ENCODE results near the gene ATP9B. TPM values are rescaled to one million over a fixed set of nuclear protein-coding genes. Genes with fewer than 3 reads are reported as not detected.
"Not testable (repeated sequence)": the region's sequence is repeated elsewhere in the genome, so short reads cannot be mapped to it uniquely, and the experiment has no call there.

ATP9B gene
- total RNA-seq, 1 donor, result 35.4 TPM

DNA sequence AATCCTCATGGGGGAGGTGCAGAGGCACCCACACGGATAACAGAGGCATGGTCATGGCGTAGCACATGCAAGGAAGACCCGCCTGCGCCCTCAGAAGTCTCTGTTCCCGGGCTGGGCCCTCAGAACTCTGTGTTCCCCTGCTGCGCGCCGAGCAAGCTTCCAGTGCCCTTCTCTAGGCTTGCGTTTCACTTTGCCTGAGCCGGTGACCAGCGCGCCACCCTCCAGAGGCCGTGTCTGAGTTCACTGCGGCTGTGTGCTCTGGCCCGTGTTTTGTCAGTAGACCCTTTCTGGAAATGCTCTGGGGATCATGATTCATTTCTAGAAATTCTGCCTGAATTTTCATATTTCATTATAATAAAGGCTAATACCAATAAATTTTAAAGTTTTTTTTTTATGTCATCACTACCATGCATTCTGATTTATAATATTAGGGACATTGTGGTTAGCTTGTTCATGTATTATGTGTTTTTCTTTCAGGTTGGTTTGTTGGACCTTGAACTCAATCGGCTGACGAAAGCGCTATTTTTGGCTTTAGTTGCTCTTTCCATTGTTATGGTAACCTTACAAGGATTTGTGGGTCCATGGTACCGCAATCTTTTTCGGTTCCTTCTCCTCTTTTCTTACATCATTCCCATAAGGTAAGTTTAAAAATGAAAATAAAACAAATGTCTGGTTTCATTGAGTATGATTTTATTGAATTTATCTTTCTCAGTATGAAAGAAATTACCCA lies 183.9 kb downstream of the ATP9B start:
- DNase-seq (ENCODE audit: low read depth), result no peak
- H3K4me3 ChIP-seq (ENCODE audit: low read depth, low read length), result no peak overlapping the region
- TF ChIP-seq CTCF (IDR thresholded peaks at IDR 0.05; ENCODE audit: insufficient read depth, low read depth, low read length), result no peak

DNA sequence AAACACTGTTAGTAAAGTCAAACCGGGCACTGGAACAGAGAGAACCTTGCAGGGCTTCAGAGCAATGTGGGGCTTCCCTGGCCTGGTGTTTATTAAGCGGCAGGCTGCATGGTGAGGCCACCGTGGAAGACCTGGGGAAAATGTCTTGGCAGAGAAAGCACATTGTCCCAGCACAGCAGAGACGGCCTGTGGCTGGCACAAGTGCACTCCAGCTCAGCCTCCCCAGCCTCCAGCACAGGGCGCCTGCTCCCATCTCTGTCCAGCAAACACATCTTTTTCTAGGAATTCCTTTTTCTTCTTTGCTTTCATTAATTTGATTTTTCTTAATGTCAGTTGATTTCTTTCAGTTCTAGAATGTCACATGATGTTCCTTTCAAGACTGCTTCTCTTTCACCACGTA lies 188.3 kb downstream of the ATP9B start:
- no peak overlapping the region for H3K4me3 ChIP-seq (ENCODE audit: low read depth, low read length)
- DNase-seq (ENCODE audit: low read depth), result no peak
- no peak for TF ChIP-seq CTCF (IDR thresholded peaks at IDR 0.05; ENCODE audit: insufficient read depth, low read depth, low read length)

GRCh38 chr18:79258447-79258846 lies 189.3 kb downstream of the ATP9B start:
- H3K4me3 ChIP-seq (ENCODE audit: low read depth, low read length), result no peak overlapping the region
- no peak for TF ChIP-seq CTCF (IDR thresholded peaks at IDR 0.05; ENCODE audit: insufficient read depth, low read depth, low read length)
- no peak for DNase-seq (ENCODE audit: low read depth)

- no peak overlapping the region for H3K4me3 ChIP-seq (ENCODE audit: low read depth, low read length)
- DNase-seq (ENCODE audit: low read depth), result no peak
- TF ChIP-seq CTCF (IDR thresholded peaks at IDR 0.05; ENCODE audit: insufficient read depth, low read depth, low read length), result no peak
Measured at GRCh38 chr18:79259218-79259617, 190.0 kb downstream of the ATP9B start.

GRCh38 chr18:79260023-79260422 lies 190.8 kb downstream of the ATP9B start:
- DNase-seq (ENCODE audit: low read depth), result no peak
- no peak overlapping the region for H3K4me3 ChIP-seq (ENCODE audit: low read depth, low read length)
- no peak for TF ChIP-seq CTCF (IDR thresholded peaks at IDR 0.05; ENCODE audit: insufficient read depth, low read depth, low read length)

GRCh38 chr18:79260510-79260909 lies 191.3 kb downstream of the ATP9B start:
- TF ChIP-seq CTCF (IDR thresholded peaks at IDR 0.05; ENCODE audit: insufficient read depth, low read depth, low read length), result no peak
- no peak for DNase-seq (ENCODE audit: low read depth)
- H3K4me3 ChIP-seq (ENCODE audit: low read depth, low read length), result no peak overlapping the region

- H3K4me3 ChIP-seq (ENCODE audit: low read depth, low read length); DNase-seq (ENCODE audit: low read depth): not testable (repeated sequence)
Measured at GRCh38 chr18:79265068-79265467, 195.9 kb downstream of the ATP9B start.

- not testable (repeated sequence) for DNase-seq (ENCODE audit: low read depth); H3K4me3 ChIP-seq (ENCODE audit: low read depth, low read length)
Measured at GRCh38 chr18:79271812-79272211, 202.6 kb downstream of the ATP9B start.

Data from fibroblast of villous mesenchyme (primary cell).